Endothelial cell of hepatic sinusoid (primary cell): ENCODE measurements around the gene BMPR1A.
"Not testable (repeated sequence)": the region's sequence is repeated elsewhere in the genome, so short reads cannot be mapped to it uniquely, and the experiment has no call there.

ENCODE experiments used
- in situ Hi-C: cut with HindIII; loops from 2 replicates; pipeline ENCODE4 v1.10.0; 2017; ENCODE audit warnings: low sequenced_read_pairs

BMPR1A gene

GRCh38 chr10:86929468-86930380 is 173.3 kb downstream of the BMPR1A start:
- in situ Hi-C loops = no loop called here

GRCh38 chr10:86931872-86932271 is 175.5 kb downstream of the BMPR1A start:
- in situ Hi-C loops = no loop called here

GRCh38 chr10:86932674-86933073 is 176.3 kb downstream of the BMPR1A start:
- in situ Hi-C loops = no loop called here

- in situ Hi-C loops = not testable (repeated sequence)
Observed at GRCh38 chr10:86934162-86934711, 177.8 kb downstream of the BMPR1A start.

GRCh38 chr10:86936661-86937501 is 180.5 kb downstream of the BMPR1A start:
- in situ Hi-C loops = no loop called here

GRCh38 chr10:86937502-86938154 is 181.2 kb downstream of the BMPR1A start:
- in situ Hi-C loops = no loop called here

- in situ Hi-C loops = no loop called here
Observed at GRCh38 chr10:86938260-86938659, 181.8 kb downstream of the BMPR1A start.

- in situ Hi-C loops = not testable (repeated sequence)
Observed at GRCh38 chr10:86940076-86940475, 183.7 kb downstream of the BMPR1A start.

GRCh38 chr10:86940677-86941076 is 184.3 kb downstream of the BMPR1A start:
- in situ Hi-C loops = no loop called here

GRCh38 chr10:86941426-86941825 is 185.0 kb downstream of the BMPR1A start:
- in situ Hi-C loops = no loop called here

- in situ Hi-C loops = no loop called here
Observed at GRCh38 chr10:86941991-86942421, 185.6 kb downstream of the BMPR1A start.

- in situ Hi-C loops = no loop called here
Observed at GRCh38 chr10:86942441-86943315, 186.3 kb downstream of the BMPR1A start.

- in situ Hi-C loops = no loop called here
Observed at GRCh38 chr10:86943316-86944030, 187.1 kb downstream of the BMPR1A start.

- in situ Hi-C loops = no loop called here
Observed at GRCh38 chr10:86944031-86944419, 187.6 kb downstream of the BMPR1A start.

GRCh38 chr10:86944471-86944870 is 188.1 kb downstream of the BMPR1A start:
- in situ Hi-C loops = no loop called here

- in situ Hi-C loops = no loop called here
Observed at GRCh38 chr10:86944907-86945306, 188.5 kb downstream of the BMPR1A start.

- in situ Hi-C loops = no loop called here
Observed at GRCh38 chr10:86945361-86946212, 189.2 kb downstream of the BMPR1A start.
